Neural cell (in vitro differentiated cells): ENCODE results near the gene ADARB1. TPM values are rescaled to one million over a fixed set of nuclear protein-coding genes. Genes with fewer than 3 reads are reported as not detected.

ENCODE experiments used
- H2AFZ ChIP-seq: fragments of 200-600, 300-800 bp; sonication (generic), shearing (Covaris generic); 2 replicates; pipeline ENCODE4 v1.6.0; 2014; ENCODE audit warnings: low read depth, mild to moderate bottlenecking, antibody characterized with exemption, low read length, moderate library complexity
- H3F3A ChIP-seq: fragments of 200-600 bp; shearing (Covaris generic); 2 replicates; pipeline ENCODE4 v1.6.1; 2016; ENCODE audit warnings: mild to moderate bottlenecking, moderate library complexity, mixed read lengths, antibody characterized with exemption, low read length; ENCODE audit not compliant: insufficient read depth, poor library complexity, severe bottlenecking
- H3K27ac ChIP-seq: fragments of 200-600, 300-800 bp; sonication (generic), shearing (Covaris generic); 2 replicates; pipeline ENCODE4 v1.5.1; 2014; ENCODE audit warnings: mild to moderate bottlenecking, low read length, moderate library complexity
- H3K27me3 ChIP-seq: fragments of 300-800, 200-600 bp; sonication (generic), shearing (Covaris generic); 2 replicates; pipeline ENCODE4 v1.6.0; 2014; ENCODE audit warnings: mild to moderate bottlenecking, low read depth, low read length, moderate library complexity; ENCODE audit not compliant: insufficient read depth
- H3K36me3 ChIP-seq: fragments of 300-800, 200-600 bp; sonication (generic), shearing (Covaris generic); 2 replicates; pipeline ENCODE4 v1.5.1; 2014; ENCODE audit warnings: mild to moderate bottlenecking, antibody characterized with exemption, low read length, moderate library complexity; ENCODE audit not compliant: insufficient read depth
- H3K4me2 ChIP-seq: fragments of 300-800, 200-600 bp; sonication (generic), shearing (Covaris generic); 2 replicates; pipeline ENCODE4 v1.6.0; 2014; ENCODE audit warnings: mild to moderate bottlenecking, low read length
- H3K4me3 ChIP-seq: fragments of 300-800, 200-600 bp; sonication (generic), shearing (Covaris generic); 2 replicates; pipeline ENCODE4 v1.5.1; 2014; ENCODE audit warnings: mild to moderate bottlenecking, low read length, moderate library complexity
- H3K79me2 ChIP-seq: fragments of 200-600 bp; shearing (Covaris generic); replicated peaks from 2 replicates; pipeline ENCODE4 v1.6.0; 2014; ENCODE audit warnings: mild to moderate bottlenecking, low read length, moderate library complexity; ENCODE audit not compliant: insufficient read depth
- H3K9ac ChIP-seq: fragments of 300-800, 200-600 bp; sonication (generic), shearing (Covaris generic); 2 replicates; pipeline ENCODE4 v1.6.1; 2016; ENCODE audit warnings: mild to moderate bottlenecking, low read length, mixed read lengths
- H3K9me2 ChIP-seq: fragments of 200-600 bp; shearing (Covaris generic); 2 replicates; pipeline ENCODE4 v1.6.1; 2016; ENCODE audit warnings: mild to moderate bottlenecking, low read length, mixed read lengths; ENCODE audit not compliant: insufficient read depth
- H3K9me3 ChIP-seq: fragments of 200-600, 300-800 bp; sonication (generic), shearing (Covaris generic); 2 replicates; pipeline ENCODE4 v1.6.1; 2016; ENCODE audit warnings: mild to moderate bottlenecking, mixed run types, low read length, moderate library complexity, mixed read lengths
- H4K20me1 ChIP-seq: fragments of 200-600 bp; shearing (Covaris generic); 2 replicates; pipeline ENCODE4 v1.6.1; 2016; ENCODE audit warnings: mild to moderate bottlenecking, mixed run types; ENCODE audit not compliant: insufficient read depth
- EP300 ChIP-seq: fragments of 450-650 bp; conservative IDR thresholded peaks from 2 replicates; pipeline ENCODE4 v1.6.1; 2014; ENCODE audit warnings: antibody characterized with exemption, mild to moderate bottlenecking, moderate library complexity; ENCODE audit not compliant: poor library complexity, severe bottlenecking
- EZH2 ChIP-seq: fragments of 200-600, 300-800 bp; shearing (Covaris generic), sonication (generic); IDR thresholded peaks from 2 replicates; pipeline ENCODE4 v1.6.1; 2014; ENCODE audit warnings: antibody characterized with exemption, low read length, borderline replicate concordance, mild to moderate bottlenecking; ENCODE audit not compliant: insufficient read depth, poor library complexity, severe bottlenecking
- MXI1 ChIP-seq: fragments of 450-650 bp; conservative IDR thresholded peaks from 2 replicates; pipeline ENCODE4 v1.6.1; 2014; ENCODE audit warnings: antibody characterized with exemption, mild to moderate bottlenecking; ENCODE audit not compliant: poor library complexity, severe bottlenecking
- POLR2AphosphoS5 ChIP-seq: IDR thresholded peaks from 2 replicates; pipeline ENCODE4 v1.6.1; 2012
- RAD21 ChIP-seq: fragments of 450-650 bp; conservative IDR thresholded peaks from 2 replicates; pipeline ENCODE4 v1.6.1; 2014; ENCODE audit warnings: antibody characterized with exemption, mild to moderate bottlenecking, moderate library complexity
- SMC3 ChIP-seq: fragments of 450-650 bp; conservative IDR thresholded peaks from 2 replicates; pipeline ENCODE4 v1.6.1; 2014; ENCODE audit warnings: antibody characterized with exemption, mild to moderate bottlenecking, moderate library complexity; ENCODE audit not compliant: poor library complexity
- TAF1 ChIP-seq: IDR thresholded peaks from 2 replicates; pipeline ENCODE4 v1.6.1; 2012; ENCODE audit warnings: low read depth
- polyA plus RNA-seq: library from polyadenylated mRNA; depleted of rRNA; stranded (reverse); fragments of >200 nt; gene quantifications from 2 replicates; pipeline ENCODE4 v1.2.3, GENCODE V29; 2014
- TF ChIP-seq, protein P1 (sequence below): fragments of 450-650 bp; IDR thresholded peaks from 2 replicates; pipeline ENCODE4 v1.5.1; 2014; ENCODE audit warnings: antibody characterized with exemption, mild to moderate bottlenecking, moderate library complexity; ENCODE audit not compliant: poor library complexity, severe bottlenecking
- TF ChIP-seq, protein P2 (sequence below): IDR thresholded peaks from 2 replicates; pipeline ENCODE4 v1.6.1; 2012; ENCODE audit warnings: borderline replicate concordance

ADARB1 gene
- polyA plus RNA-seq, 1 donor from 2014 or later = 8.9 TPM

DNA sequence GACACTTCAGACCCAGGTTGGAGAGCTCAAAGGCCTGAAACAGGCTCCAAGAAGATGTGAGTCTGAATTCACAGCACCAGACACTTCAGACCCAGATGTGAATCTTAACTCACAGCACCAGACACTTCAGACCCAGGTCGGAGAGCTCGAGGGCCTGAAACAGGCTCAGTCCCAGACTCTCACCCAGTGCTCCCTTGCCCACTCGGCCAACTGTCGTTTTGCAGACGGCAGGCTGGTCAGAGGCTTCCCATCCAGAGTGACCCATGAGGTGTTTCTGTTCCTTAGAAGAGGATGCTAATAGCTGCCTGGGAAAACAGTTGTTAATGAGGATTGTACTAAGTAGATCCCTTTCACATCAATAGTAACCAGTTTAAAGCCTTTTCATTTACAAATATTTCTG, 88.4 kb downstream of the ADARB1 start:
- no peaks in the 10 kb centered on the region for H3F3A ChIP-seq
- H3K9me2 ChIP-seq = no peaks in the 10 kb centered on the region
- no peaks in the 10 kb centered on the region for H3K9me3 ChIP-seq
- H3K4me3 ChIP-seq = no peak overlapping the region
- no peak overlapping the region for H2AFZ ChIP-seq
- no peaks in the 10 kb centered on the region for H3K79me2 ChIP-seq
- H4K20me1 ChIP-seq = no peaks in the 10 kb centered on the region
- TF ChIP-seq SMC3 = no peak
- no peak for TF ChIP-seq POLR2AphosphoS5
- no peaks in the 10 kb centered on the region for H3K36me3 ChIP-seq
- no peak overlapping the region for H3K9ac ChIP-seq
- no peak overlapping the region for H3K4me2 ChIP-seq
- no peaks in the 10 kb centered on the region for H3K27me3 ChIP-seq
- H3K27ac ChIP-seq = no peak overlapping the region

DNA sequence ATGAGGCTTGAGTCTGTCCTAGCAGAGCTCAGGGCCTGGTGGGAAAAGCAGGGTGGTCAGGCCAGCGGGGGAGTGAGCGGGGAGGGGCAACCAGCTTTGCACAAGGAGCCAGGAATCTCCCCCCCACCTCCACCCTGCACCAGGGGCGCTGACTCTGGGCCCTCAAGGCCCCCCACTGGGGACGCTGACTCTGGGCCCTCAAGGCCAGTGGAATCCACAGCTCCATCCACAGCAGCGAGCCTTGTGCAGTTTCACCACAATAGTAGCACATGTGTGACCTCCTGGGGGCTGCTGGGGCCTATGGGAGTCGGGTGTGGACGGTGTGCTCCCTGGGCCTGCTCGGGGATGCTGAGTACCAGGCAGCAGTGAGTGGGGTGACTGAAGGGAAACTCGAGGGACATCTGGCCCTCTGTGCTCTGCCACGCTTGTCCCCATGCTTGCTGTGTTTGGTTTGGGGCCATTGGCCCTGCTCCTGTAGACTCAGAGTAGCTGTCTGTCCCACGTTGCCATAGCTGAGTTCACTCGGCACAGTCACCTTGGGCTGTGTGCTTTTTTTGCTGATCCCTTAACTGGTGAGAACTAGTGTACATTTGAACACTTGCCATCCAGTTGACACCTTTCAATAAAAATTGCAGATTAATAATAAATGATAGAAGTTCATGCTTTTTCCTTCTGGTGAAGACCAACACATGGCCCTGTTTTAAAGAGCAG, 89.2 kb downstream of the ADARB1 start:
- Histone ChIP-seq H3K9me3 (no peaks in the 10 kb centered on the region), H3K9me2 (no peaks in the 10 kb centered on the region), H3F3A (no peaks in the 10 kb centered on the region), H3K4me3 (no peak overlapping the region), H3K9ac (no peak overlapping the region), H3K4me2 (no peak overlapping the region), H3K79me2 (no peaks in the 10 kb centered on the region), H4K20me1 (no peaks in the 10 kb centered on the region), H3K36me3 (no peaks in the 10 kb centered on the region), H3K27ac (no peak overlapping the region), H3K27me3 (no peaks in the 10 kb centered on the region), H2AFZ (no peak overlapping the region)
- TF ChIP-seq SMC3 (no peak), TAF1 (no peak), MXI1 (no peak), POLR2AphosphoS5 (no peak), EZH2 (no peak), EP300 (no peak), RAD21 (no peak)
- TF ChIP-seq, protein P1, sequence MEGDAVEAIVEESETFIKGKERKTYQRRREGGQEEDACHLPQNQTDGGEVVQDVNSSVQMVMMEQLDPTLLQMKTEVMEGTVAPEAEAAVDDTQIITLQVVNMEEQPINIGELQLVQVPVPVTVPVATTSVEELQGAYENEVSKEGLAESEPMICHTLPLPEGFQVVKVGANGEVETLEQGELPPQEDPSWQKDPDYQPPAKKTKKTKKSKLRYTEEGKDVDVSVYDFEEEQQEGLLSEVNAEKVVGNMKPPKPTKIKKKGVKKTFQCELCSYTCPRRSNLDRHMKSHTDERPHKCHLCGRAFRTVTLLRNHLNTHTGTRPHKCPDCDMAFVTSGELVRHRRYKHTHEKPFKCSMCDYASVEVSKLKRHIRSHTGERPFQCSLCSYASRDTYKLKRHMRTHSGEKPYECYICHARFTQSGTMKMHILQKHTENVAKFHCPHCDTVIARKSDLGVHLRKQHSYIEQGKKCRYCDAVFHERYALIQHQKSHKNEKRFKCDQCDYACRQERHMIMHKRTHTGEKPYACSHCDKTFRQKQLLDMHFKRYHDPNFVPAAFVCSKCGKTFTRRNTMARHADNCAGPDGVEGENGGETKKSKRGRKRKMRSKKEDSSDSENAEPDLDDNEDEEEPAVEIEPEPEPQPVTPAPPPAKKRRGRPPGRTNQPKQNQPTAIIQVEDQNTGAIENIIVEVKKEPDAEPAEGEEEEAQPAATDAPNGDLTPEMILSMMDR = no peak
- TF ChIP-seq, protein P2, sequence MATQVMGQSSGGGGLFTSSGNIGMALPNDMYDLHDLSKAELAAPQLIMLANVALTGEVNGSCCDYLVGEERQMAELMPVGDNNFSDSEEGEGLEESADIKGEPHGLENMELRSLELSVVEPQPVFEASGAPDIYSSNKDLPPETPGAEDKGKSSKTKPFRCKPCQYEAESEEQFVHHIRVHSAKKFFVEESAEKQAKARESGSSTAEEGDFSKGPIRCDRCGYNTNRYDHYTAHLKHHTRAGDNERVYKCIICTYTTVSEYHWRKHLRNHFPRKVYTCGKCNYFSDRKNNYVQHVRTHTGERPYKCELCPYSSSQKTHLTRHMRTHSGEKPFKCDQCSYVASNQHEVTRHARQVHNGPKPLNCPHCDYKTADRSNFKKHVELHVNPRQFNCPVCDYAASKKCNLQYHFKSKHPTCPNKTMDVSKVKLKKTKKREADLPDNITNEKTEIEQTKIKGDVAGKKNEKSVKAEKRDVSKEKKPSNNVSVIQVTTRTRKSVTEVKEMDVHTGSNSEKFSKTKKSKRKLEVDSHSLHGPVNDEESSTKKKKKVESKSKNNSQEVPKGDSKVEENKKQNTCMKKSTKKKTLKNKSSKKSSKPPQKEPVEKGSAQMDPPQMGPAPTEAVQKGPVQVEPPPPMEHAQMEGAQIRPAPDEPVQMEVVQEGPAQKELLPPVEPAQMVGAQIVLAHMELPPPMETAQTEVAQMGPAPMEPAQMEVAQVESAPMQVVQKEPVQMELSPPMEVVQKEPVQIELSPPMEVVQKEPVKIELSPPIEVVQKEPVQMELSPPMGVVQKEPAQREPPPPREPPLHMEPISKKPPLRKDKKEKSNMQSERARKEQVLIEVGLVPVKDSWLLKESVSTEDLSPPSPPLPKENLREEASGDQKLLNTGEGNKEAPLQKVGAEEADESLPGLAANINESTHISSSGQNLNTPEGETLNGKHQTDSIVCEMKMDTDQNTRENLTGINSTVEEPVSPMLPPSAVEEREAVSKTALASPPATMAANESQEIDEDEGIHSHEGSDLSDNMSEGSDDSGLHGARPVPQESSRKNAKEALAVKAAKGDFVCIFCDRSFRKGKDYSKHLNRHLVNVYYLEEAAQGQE = no peak
